Upper lobe of left lung (tissue), 6 donors: ENCODE results near the gene KRT81. TPM values are rescaled to one million over a fixed set of nuclear protein-coding genes. Genes with fewer than 3 reads are reported as not detected.

Experiments
- ATAC-seq, 2 donors: fragments of 200-7000 bp; cut with Tn5 transposase; one replicate each; pipeline ENCODE4 v1.9.1; 2022; ENCODE audit warnings: mild to moderate bottlenecking in 2 of 2, moderate library complexity in 2 of 2; ENCODE audit not compliant: low FRiP score in 2 of 2
- DNase-seq, 2 donors: peaks; one replicate each; pipeline ENCODE4 v3.0.0-alpha.2; 2019 to 2020
- H3K27ac ChIP-seq, 4 donors: fragments of 200-600 bp; sonication (generic); one replicate each; pipeline ENCODE4 v1.5.1; 2016 to 2019
- H3K27me3 ChIP-seq, 4 donors: fragments of 200-600 bp; sonication (generic); one replicate each; pipeline ENCODE4 v1.5.1; 2017 to 2019
- H3K36me3 ChIP-seq, 4 donors: fragments of 200-600 bp; sonication (generic); one replicate each; pipeline ENCODE4 v1.5.1; 2016 to 2019
- H3K4me1 ChIP-seq, 4 donors: fragments of 200-600 bp; sonication (generic); one replicate each; pipeline ENCODE4 v1.5.1; 2018 to 2019
- H3K4me3 ChIP-seq, 4 donors: fragments of 200-600 bp; sonication (generic); one replicate each; pipeline ENCODE4 v1.5.1; 2017 to 2019; ENCODE audit warnings: mild to moderate bottlenecking in 2 of 4, moderate library complexity in 1 of 4
- H3K9me3 ChIP-seq, 4 donors: fragments of 200-600 bp; sonication (generic); one replicate each; pipeline ENCODE4 v1.5.1; 2018 to 2019
- EP300 ChIP-seq, 4 donors: sonication (generic); formaldehyde crosslinking; IDR thresholded peaks; one replicate each; pipeline ENCODE4 v1.5.1; 2017; ENCODE audit warnings: antibody characterized with exemption in 4 of 4, control low read depth in 2 of 4
- POLR2A ChIP-seq, 4 donors: fragments of 450-650 bp; IDR thresholded peaks; one replicate each; pipeline ENCODE4 v1.5.1; 2016 to 2017; ENCODE audit warnings: antibody characterized with exemption in 4 of 4, mild to moderate bottlenecking in 2 of 4
- POLR2AphosphoS5 ChIP-seq, 2 donors: sonication (generic); formaldehyde crosslinking; IDR thresholded peaks; one replicate each; pipeline ENCODE4 v1.5.1; 2017; ENCODE audit warnings: antibody characterized with exemption in 2 of 2
- WGBS, 2 donors: methylation state at CpG; one replicate each; pipeline ENCODE4 v1.1.5; 2017 to 2018; 5-methylcytosine and 5-hydroxymethylcytosine counted together
- total RNA-seq, 6 donors: library from RNA; depleted of rRNA in 4 of 6; stranded (reverse); fragments of >200 nt in 4 of 6; gene quantifications; one replicate each; pipeline versions ENCODE4 v1.1.0 to v1.2.1, GENCODE V29; 2016 to 2021
- TF ChIP-seq, protein P1 (sequence below), 6 experiments: fragments of 450-650 bp in 4 of 6; fragments of 200-600 bp in 2 of 6; sonication (generic) in 2 of 6; IDR thresholded peaks; one replicate each; pipeline ENCODE4 v1.5.1; 2016 to 2019; ENCODE audit warnings: antibody characterized with exemption in 6 of 6
- donor health status: DM: no; HTN: no; CAD: no; lungs with moderate emphysema.
- donor health status: DM: no; HTN: yes; CAD: no; lungs with severe emphysema.

The KRT81 gene
- total RNA-seq, 6 donors from 2014 or later, result 0.39 to 1.4 (median 0.52) TPM; not detected in 2

DNA sequence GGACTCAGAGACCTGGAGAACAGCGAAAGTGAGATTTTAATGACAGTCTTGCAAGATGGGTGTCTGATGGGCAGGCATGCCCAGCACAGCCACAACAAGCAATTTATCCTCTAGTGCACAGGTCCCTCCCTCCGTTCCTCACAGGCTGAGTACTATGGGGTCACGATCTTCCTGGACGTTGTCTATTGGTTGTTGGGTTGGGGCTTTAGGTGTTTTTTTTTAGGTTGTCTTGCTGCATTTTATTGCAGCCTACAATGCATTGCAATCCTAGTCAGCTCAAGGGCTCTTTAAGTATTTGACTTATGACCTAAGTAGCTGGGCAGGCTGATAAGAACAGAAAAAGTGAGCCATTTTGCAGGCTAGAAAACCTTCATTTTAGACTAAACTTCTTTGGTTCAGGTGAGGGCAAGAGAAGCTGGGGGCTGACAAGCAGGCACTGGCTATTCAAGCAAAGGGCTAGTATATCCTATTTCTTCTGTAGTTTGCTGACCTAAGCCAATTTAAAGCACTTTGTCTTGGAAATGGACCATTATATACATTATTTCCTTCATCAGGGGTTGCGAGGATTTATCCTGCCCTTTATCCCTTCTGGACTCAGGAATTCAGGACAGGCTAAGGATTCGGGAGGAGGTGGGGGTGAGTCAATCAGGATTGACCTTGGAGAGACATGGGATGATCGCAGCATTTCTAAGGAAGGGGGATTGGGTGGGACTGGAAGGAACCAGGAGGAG, 52.3 kb downstream of the KRT81 start:
- Histone ChIP-seq H3K27me3 (no peaks in the 10 kb centered on the region), H3K27ac (peak overlapping the region in 2 of 4 donors; percentile 59 to 65), H3K4me3 (no peak overlapping the region), H3K4me1 (peaks cover 8 to 58% (median 33%) of the 10 kb centered on the region in 4 donors), H3K9me3 (no peaks in the 10 kb centered on the region), H3K36me3 (peaks cover 0 to 13% (median 0%) of the 10 kb centered on the region in 4 donors)
- no peak for ATAC-seq
- no peak for DNase-seq
- TF ChIP-seq POLR2AphosphoS5 (IDR thresholded peaks at IDR 0.05) (no peak), EP300 (IDR thresholded peaks at IDR 0.05) (no peak), POLR2A (IDR thresholded peaks at IDR 0.05) (no peak)
- TF ChIP-seq, protein P1, sequence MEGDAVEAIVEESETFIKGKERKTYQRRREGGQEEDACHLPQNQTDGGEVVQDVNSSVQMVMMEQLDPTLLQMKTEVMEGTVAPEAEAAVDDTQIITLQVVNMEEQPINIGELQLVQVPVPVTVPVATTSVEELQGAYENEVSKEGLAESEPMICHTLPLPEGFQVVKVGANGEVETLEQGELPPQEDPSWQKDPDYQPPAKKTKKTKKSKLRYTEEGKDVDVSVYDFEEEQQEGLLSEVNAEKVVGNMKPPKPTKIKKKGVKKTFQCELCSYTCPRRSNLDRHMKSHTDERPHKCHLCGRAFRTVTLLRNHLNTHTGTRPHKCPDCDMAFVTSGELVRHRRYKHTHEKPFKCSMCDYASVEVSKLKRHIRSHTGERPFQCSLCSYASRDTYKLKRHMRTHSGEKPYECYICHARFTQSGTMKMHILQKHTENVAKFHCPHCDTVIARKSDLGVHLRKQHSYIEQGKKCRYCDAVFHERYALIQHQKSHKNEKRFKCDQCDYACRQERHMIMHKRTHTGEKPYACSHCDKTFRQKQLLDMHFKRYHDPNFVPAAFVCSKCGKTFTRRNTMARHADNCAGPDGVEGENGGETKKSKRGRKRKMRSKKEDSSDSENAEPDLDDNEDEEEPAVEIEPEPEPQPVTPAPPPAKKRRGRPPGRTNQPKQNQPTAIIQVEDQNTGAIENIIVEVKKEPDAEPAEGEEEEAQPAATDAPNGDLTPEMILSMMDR (IDR thresholded peaks at IDR 0.05), result no peak
- WGBS, 2 donors, result 77 to 79% methylated on average over 7 of the region's 7 CpGs

DNA sequence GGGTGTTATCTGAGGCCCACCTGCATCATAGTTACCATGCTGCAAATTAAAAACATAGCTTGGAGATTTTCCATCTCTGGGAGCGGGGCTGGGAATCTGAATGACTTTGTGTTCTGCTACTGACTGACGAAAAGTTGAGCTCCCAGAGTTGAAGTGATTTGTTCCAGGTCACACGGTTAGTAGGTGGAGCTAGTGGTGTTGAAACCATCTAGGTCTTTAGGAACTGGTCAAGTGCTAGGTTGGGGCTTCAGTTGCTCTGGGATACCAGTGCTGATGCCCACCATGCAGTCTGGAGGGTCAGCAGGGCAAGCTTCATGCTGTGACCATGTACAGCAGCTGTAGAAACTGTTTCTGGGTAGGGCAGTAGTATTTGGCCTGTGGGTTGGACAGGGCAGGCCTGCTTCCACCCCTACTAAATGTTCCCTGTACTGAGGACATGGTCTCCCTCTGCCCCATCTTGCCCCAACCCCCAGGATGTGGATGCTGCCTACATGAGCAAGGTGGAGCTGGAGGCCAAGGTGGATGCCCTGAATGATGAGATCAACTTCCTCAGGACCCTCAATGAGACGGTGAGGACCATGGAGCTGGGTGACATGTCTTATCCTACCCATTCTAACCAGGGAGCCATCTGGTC, 53.0 kb downstream of the KRT81 start:
- H3K27ac ChIP-seq, result peak overlapping the region in 3 of 4 donors; percentile 35 to 61 (median 37)
- DNase-seq, result no peak
- peaks cover 0 to 5% (median 1%) of the 10 kb centered on the region in 4 donors for H3K27me3 ChIP-seq
- H3K9me3 ChIP-seq, result no peaks in the 10 kb centered on the region
- 79 to 85% methylated on average over 4 of the region's 4 CpGs for WGBS, 2 donors
- TF ChIP-seq, protein P1 (IDR thresholded peaks at IDR 0.05), result no peak
- TF ChIP-seq POLR2A (IDR thresholded peaks at IDR 0.05) (no peak), EP300 (IDR thresholded peaks at IDR 0.05) (no peak)
- no peak overlapping the region for H3K4me3 ChIP-seq
- H3K36me3 ChIP-seq, result peaks cover 0 to 13% (median 0%) of the 10 kb centered on the region in 4 donors
- peaks cover 3 to 51% (median 28%) of the 10 kb centered on the region in 4 donors for H3K4me1 ChIP-seq
- ATAC-seq, result no peak

DNA sequence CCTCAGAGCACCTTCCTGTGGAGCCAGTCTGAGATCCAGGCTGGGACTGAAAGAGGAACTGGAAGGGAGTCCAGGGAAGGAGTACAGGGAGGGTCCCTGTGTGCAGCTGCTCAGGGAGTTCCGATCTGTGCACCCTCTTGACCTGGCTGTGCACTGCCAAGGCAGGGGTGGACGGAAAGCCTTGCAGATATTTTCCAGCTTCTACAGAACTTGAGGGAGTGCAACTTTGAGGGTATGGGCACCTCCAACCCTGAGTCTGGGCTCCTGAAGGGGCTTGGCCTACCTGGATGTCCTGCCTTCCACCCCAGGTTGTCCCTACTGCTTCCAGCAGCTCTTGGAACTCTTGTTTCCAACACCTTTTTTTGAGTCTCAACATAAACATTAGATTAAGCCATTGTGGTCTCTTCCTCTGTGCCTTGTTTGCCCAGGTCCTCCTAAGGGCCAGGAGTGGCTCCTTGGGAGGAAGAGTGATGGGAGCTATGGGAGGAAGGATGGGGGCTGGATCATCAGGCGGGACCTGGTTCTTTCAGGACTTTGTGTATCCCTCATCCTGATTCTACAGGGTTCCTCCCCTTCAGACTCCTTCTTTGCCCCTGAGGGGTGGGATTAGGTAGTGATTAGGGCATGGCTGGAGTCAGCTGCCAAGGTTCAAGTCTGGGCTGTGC, 54.8 kb downstream of the KRT81 start:
- Histone ChIP-seq H3K36me3 (peaks cover 0 to 9% (median 0%) of the 10 kb centered on the region in 4 donors), H3K27ac (peak overlapping the region; percentile 46 to 94 (median 82)), H3K4me3 (peak overlapping the region in 1 of 4 donors; percentile 51), H3K27me3 (peaks cover 0 to 14% (median 5%) of the 10 kb centered on the region in 4 donors), H3K9me3 (no peaks in the 10 kb centered on the region), H3K4me1 (peaks cover 3 to 57% (median 30%) of the 10 kb centered on the region in 4 donors)
- ATAC-seq, result no peak
- WGBS, 2 donors, result 76 to 77% methylated on average over 3 of the region's 3 CpGs
- DNase-seq, result no peak
- TF ChIP-seq POLR2AphosphoS5 (IDR thresholded peaks at IDR 0.05) (no peak), POLR2A (IDR thresholded peaks at IDR 0.05) (no peak), EP300 (IDR thresholded peaks at IDR 0.05) (no peak)
- TF ChIP-seq, protein P1 (IDR thresholded peaks at IDR 0.05), result no peak

Other genes with a start within 250 kb of the KRT81 start
- 100 to 1,000 TPM in 5 of 6 donors, 10 to 100 TPM in 1; 88.3 to 202 (median 156) TPM for gene NR4A1, start 240.1 kb downstream of the KRT81 start, total RNA-seq
- gene ATG101, start 221.6 kb downstream of the KRT81 start, total RNA-seq, result 10 to 100 TPM; 17.8 to 74.8 (median 35.9) TPM
- 10 to 100 TPM in 4 of 6 donors, 1 to 10 TPM in 2; 4.7 to 25.1 (median 15.4) TPM for gene SMIM41, start 211.8 kb downstream of the KRT81 start, total RNA-seq
- gene KRT80, start 99.5 kb downstream of the KRT81 start, total RNA-seq, result 10 to 100 TPM in 2 of 6 donors, 1 to 10 TPM in 4; 2.1 to 15.2 (median 6.6) TPM
- gene KRT7, start 58.3 kb downstream of the KRT81 start, total RNA-seq, result 1,000 to 10,000 TPM in 2 of 6 donors, 100 to 1,000 TPM in 4; 247 to 1,279 (median 821) TPM
- 1 to 10 TPM in 2 of 6 donors, under 1 TPM in 2, not detected in 2; 0.30 to 1.5 (median 0.93) TPM for gene KRT86, start 16.9 kb downstream of the KRT81 start, total RNA-seq
- gene KRT83, start 29.9 kb upstream of the KRT81 start, total RNA-seq, result not detected
- gene KRT85, start 75.9 kb upstream of the KRT81 start, total RNA-seq, result not detected
- gene KRT84, start 94.1 kb upstream of the KRT81 start, total RNA-seq, result not detected
- not detected for gene KRT82, start 114.8 kb upstream of the KRT81 start, total RNA-seq
- gene KRT75, start 142.8 kb upstream of the KRT81 start, total RNA-seq, result not detected
- under 1 TPM in 1 of 6 donors, not detected in 5; 0.17 TPM for gene KRT6B, start 160.6 kb upstream of the KRT81 start, total RNA-seq
- gene KRT6C, start 182.3 kb upstream of the KRT81 start, total RNA-seq, result not detected
- gene KRT6A, start 201.7 kb upstream of the KRT81 start, total RNA-seq, result 1 to 10 TPM in 4 of 6 donors, under 1 TPM in 1, not detected in 1; 0.61 to 4.5 (median 1.4) TPM
- gene KRT5, start 228.9 kb upstream of the KRT81 start, total RNA-seq, result 10 to 100 TPM in 1 of 6 donors, 1 to 10 TPM in 3, not detected in 2; 3.6 to 43.3 (median 4.8) TPM